ENCODE measurements around the gene RNF115.

GRCh38 chr1:145837656-145838055 is 13.8 kb upstream of the RNF115 start:
- TF ChIP-seq CTCF (IDR thresholded peaks at IDR 0.05) (no peak), POLR2A (IDR thresholded peaks at IDR 0.05) (no peak), POLR2AphosphoS5 (IDR thresholded peaks at IDR 0.05) (no peak), EP300 (IDR thresholded peaks at IDR 0.05) (no peak)
